CD4-positive, alpha-beta T cell treated with Interleukin-2 at 100 ng/mL for 4 hours (primary cell): ENCODE data around the gene ZBED3.
"Not testable (repeated sequence)": the region's sequence is repeated elsewhere in the genome, so short reads cannot be mapped to it uniquely, and the experiment has no call there.

ENCODE experiments used
- DNase-seq: peaks from one replicate; pipeline ENCODE4 v3.0.0-alpha.2; 2020; ENCODE audit warnings: low spot score

ZBED3 gene, protein sequence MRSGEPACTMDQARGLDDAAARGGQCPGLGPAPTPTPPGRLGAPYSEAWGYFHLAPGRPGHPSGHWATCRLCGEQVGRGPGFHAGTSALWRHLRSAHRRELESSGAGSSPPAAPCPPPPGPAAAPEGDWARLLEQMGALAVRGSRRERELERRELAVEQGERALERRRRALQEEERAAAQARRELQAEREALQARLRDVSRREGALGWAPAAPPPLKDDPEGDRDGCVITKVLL

DNA sequence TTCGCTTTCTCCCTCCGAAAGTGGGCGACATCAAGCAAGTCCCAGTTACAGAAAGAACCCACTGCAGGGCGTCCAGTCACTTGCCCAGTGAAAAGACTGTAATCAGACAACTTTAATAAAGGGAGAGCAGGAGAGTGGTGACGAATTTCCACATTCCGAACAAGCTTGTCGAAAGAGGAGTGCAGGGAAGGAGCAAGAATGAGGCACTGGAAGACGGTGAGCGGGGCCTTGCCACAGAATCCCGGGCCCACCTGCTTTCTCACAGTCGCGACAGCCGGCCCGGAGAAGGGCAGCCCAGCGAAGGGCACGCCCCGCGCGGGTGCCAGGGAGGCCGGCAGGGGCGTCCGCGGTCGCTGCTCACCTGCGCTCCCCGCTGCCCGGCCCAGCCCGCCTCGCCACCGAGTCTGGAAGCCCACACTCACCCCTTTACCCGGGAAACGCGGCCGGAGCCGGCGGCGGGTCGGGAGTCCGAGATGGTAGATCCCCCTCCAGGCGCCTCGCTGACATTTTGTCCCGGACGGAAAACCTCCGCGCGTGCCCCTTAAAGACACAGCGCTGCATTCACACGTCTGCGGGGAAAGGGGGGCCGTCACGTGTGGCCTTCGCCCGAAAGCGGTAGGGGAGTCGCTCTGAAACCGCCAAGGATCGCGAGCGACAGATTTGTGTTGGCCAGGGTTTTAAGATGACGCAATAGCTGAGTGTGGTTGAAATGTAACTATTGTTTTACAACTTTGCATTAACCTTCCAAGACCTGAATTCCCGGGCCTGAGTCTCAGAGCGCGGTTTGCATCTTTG is at the start of gene ZBED3:
Gene ZBED3, minus strand, starts transcription at position 597 of the 795 bp plus-strand sequence. CDS start 9,407 bp downstream, outside the sequence.
- peak; percentile 43 for DNase-seq

DNA sequence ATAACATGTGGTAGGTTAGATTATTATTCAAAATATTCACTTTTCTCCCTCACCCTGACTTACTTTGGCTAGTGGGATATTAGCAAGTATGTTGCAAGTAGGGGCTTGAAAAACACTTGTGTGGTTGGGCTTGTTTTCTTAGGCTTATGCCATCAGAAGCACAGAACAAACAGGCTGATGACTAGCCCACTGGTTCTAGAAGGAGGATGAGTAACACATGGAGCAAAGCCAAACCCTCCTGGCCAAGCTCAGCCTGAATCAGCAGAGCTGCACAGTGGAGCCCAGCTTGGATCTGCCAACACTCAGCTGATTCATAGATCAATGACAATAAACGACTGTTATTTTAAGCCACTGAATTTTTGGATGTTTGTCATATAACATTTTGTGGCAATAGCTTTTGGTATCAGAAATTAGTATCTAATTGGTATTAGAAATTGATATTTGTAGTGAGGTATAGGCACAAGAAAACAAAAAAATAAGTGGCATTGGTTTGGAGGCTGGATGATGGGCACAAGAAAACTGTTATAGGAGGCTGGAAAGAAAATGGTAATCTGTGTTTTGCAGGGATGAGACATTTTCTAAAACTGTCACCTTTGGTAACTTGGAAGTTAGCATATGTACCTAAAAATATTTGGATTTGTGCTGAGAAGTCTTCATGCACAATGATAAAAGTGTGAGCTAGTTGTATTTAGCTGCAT is 46.1 kb upstream of the ZBED3 start:
- DNase-seq, result no peak

- no peak for DNase-seq
Measured at GRCh38 chr5:77131361-77131760, 44.3 kb upstream of the ZBED3 start.

GRCh38 chr5:77129391-77129990 is 42.4 kb upstream of the ZBED3 start:
- DNase-seq, result no peak

DNA sequence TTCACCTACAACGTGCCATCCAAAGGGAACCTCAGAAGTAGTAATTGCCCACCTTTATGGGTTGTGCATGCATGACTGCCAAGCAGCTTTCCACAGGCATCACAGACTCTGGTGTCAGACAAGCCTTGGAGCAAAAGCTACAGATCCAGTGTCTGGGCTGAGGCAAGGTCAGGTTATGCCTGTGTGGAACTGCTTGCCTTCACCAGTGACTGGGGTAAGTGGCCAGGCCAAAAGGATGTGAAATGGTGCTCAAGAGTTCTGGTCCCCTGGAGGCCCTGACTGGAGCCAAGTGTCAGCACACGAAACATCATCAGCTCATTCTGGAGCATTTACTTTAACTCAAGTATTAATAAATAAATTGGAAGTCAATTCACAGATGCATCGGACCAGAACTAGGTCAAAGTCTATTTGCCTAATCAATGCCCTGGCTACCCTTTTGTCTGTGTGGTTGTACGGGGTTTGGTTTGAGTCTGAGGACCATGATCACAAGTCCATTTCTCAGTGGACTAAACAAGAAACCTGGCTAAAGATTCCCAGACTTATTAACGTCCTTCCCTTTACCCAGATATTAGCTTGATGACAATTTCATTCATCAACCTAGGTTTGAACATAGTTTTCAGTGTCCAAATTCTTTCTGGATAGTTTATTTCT is 41.5 kb upstream of the ZBED3 start:
- DNase-seq, result no peak

DNA sequence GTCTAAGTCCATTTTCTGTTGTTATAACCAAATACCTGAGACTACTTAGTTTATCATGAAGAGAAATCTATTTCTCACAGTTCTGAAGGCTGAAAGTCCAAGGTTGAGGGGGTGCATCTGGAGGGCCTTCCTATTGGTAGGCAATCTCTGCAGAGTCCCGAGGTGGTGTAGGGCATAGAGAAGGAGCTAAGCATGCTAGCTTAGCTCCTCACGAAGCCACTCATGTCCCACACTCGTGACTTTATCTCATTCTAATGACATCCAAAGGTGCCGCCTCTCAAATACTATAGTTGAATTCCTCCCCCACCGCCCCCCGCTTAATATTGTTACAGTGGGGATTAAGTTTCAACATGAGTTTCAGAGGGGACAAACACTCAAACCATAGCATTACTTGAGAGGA is 36.0 kb upstream of the ZBED3 start:
- DNase-seq, result no peak

- DNase-seq, result no peak
Measured at GRCh38 chr5:77120706-77121105, 33.6 kb upstream of the ZBED3 start.

DNA sequence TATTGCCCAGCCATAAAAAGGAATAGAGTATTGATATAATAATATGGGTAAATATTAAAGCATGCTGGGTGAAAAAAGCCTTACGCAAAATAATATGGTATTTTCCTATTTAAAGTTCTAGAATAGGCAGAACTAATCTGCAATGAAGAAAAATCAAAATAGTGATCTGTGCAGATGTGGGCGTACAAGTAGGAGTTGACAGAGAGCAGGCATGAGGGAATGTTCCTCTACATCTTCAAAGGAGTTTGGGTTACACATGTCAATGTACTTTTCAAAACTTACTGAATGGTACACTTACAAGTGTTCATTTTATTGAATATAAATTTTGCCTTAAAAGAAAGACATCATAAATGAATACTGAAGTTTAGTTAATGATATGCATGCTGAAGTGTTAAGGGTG is 33.0 kb upstream of the ZBED3 start:
- no peak for DNase-seq

GRCh38 chr5:77117161-77117560 is 30.1 kb upstream of the ZBED3 start:
- DNase-seq, result no peak

DNA sequence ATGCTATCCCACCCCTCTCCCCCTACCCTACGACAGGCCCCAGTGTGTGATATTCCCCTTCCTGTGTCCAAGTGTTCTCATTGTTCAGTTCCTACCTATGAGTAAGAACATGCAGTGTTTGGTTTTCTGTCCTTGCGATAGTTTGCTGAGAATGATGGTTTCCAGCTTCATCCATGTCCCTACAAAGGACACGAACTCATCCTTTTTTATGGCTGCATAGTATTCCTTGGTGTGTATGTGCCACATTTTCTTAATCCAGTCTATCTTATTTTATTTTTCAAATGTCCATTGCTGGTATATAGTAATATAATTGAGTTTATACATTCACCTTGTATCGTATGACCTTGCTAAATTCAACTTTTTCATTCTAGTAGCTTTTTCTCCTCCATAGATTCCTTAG is 19.9 kb upstream of the ZBED3 start:
- not testable (repeated sequence) for DNase-seq

DNA sequence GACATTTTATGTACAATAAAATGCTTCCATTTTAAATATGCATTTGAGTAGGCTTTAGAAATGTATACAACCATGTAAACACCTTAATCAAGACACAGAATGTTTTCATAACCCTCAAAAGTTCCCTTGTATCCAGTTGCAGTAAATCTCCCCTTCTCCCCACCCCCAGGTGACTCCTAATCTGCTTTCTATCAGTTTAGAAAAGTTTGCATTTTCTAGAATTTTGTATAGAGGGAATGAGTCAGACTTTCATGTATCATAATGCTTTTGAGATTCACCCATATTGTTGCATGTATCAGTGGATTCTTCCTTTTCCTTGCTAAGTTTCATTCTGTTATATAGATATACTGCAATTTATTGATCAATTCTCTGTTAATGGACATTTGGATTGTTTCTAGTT is 17.7 kb upstream of the ZBED3 start:
- DNase-seq, result no peak

GRCh38 chr5:77103457-77103856 is 16.4 kb upstream of the ZBED3 start:
- no peak for DNase-seq

DNA sequence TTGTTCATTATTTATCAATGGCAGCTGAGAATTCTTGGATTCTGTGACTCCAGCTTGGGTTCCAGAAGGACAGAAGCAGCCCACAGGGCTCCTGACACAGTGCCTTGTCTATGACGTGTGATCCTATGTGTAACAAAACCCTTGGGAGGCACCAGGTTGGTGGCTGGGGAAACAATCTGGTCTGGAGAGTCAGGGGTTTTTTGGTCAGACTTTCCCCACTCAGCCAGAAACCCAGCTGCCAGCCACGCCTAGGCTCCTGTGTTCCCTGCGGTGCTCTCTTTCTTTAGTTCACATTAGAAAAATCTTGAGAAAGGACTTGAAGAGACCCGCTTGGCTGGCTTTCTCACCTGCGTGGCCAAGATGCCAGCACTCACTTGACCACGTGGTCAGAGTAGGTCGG is 15.5 kb upstream of the ZBED3 start:
- DNase-seq, result no peak

DNA sequence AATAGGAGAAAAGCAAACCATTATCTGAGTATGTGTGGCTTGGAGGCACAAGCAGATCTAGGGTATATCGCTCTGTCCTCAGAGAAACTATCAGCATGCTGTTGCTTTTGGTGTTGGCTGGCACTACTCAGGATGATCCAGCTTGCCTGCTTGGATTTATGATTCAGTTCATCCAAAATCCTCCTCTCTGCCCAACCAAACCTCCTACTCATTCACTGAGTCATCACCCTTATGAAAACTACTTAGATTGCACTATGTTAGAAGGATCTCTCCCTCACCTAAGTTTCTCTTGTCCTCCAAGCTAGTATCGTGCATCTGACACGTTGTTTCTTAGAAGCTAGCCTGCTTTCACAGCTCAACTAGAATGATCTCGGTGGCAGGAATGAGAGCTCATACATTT is 14.2 kb upstream of the ZBED3 start:
- DNase-seq, result no peak

- DNase-seq, result no peak
Measured at GRCh38 chr5:77095189-77095588, 8.1 kb upstream of the ZBED3 start.

- DNase-seq, result no peak
Measured at GRCh38 chr5:77087484-77088261, 588 bp upstream of the ZBED3 start.

- no peak for DNase-seq
Measured at GRCh38 chr5:77086368-77086688, 757 bp downstream of the ZBED3 start.

DNA sequence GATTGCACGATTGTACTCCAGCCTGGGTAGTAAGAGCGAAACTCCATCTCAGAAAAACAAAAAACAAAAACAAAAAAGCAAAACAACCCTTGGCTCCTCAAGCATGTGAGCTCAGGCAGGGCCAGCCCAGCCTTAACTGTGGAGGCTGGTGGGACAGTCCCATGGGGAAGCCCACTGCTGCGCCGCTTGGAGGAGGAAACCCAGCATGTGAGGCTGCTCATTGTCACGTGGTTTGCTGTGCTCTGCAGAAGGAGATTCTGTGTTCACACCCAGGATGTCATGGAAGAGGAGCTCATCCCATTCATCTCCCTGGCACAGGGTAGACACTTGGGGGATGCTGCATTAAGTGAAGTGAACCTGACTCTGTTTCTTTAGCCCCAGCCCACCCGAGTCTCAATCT is 4.0 kb downstream of the ZBED3 start:
- no peak for DNase-seq

GRCh38 chr5:77082280-77082679 is 4.8 kb downstream of the ZBED3 start:
- no peak for DNase-seq

GRCh38 chr5:77080905-77081304 is 6.2 kb downstream of the ZBED3 start:
- no peak for DNase-seq

DNA sequence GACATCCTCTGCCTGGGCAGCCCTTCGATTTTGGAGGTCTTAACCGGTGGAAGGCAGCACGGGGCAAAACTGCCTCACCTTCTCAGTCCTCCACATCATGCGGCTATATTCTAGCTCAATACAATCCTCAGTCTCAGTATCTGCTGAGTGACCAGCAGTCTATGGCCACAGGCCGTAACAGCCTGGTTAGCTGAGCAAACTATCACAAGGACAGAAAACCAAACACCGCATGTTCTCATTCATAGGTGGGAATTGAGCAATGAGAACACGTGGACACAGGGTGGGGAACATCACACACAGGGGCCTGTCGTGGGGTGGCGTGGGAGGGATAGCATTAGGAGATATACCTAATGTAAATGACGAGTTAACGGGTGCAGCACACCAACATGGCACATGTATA is 6.6 kb downstream of the ZBED3 start:
- DNase-seq, result not testable (repeated sequence)

- DNase-seq, result no peak
Measured at GRCh38 chr5:77077829-77078176, 9.3 kb downstream of the ZBED3 start.
